HG03442 (cell line): Measurements from ENCODE around the gene PYGO1.
"Not testable (repeated sequence)": the region's sequence is repeated elsewhere in the genome, so short reads cannot be mapped to it uniquely, and the experiment has no call there.

Experiments
- ATAC-seq: cut with Tn5 transposase; IDR thresholded peaks from one replicate; pipeline ENCODE4 v1.9.1; 2021; ENCODE audit warnings: mild to moderate bottlenecking, moderate library complexity; ENCODE audit not compliant: unreplicated experiment

PYGO1 gene

GRCh38 chr15:55588070-55588814 lies at the start of gene PYGO1:
Gene PYGO1 (minus strand): TSS chr15:55588345. CDS start chr15:55587883, 462 bp downstream.
- ATAC-seq, result peak; percentile 68

GRCh38 chr15:55637086-55637485 lies 48.9 kb upstream of the PYGO1 start:
- no peak for ATAC-seq

DNA sequence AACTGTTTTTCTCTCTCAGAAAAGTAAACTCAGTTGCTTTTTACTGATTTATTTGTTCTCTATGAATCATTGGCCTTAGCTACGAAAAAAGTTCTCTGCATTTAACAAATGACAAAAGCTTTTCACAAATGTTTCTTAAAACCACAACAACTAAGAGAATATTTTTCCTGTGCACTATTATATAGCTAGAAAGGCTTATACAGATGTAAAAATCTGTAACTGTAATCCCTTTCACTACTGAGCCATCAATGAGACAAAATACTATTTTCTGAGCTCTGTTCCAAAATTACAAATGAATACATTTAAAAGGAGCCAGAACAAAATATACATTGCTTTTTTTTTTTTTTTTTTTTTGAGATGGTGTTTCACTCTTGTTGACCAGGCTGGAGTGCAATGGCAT lies 45.6 kb upstream of the PYGO1 start:
- no peak for ATAC-seq

GRCh38 chr15:55632434-55632833 lies 44.3 kb upstream of the PYGO1 start:
- ATAC-seq, result no peak

- no peak for ATAC-seq
These were observed 42.7 kb upstream of the PYGO1 start for GRCh38 chr15:55630858-55631257.

DNA sequence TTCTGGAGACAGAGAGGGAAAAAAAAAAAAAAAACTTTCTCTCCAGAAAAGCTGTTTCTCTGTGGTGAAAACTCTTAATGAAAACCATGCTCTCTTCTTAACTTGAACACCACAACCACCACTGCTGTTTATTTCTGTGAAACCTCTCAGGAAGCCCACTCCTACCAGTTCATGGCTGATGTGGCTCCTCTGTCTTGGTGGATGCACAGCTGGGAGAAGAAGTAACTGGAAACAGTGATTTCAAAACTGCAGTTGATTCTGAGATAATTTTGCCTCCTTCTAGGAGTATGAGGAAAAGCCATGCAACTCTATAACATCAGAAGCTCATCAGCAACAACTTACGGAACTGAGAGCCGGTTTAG lies 40.2 kb upstream of the PYGO1 start:
- ATAC-seq, result no peak

DNA sequence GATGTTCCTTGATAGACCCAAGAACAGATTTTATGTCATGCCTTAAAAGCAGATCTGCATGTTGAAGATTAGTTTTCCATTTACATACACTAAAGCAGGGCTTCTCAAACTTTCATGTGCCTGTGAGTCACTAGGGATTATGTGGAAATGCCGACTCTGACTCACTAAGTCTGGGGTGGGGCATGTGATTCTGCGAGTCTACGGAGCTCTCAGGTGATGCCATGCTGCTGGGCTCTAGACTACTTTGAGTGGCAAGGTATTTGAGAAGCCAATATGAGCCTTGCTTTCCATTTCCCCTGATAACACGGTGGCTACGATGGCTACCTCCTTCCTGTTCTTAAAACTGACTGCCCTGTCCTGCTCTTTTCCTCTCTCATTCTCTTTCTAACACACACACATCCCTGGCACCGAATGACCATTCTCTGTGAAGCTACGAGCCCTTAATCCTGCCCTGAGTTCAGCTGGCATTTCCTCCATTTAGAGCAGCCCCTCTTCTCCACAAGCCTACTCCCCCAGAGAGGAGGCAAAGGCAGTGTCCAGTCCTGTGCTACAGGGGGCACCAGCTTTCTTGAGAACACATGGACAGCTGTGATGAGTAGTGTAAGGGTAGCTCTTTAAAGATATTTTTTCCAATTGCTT lies 39.7 kb upstream of the PYGO1 start:
- no peak for ATAC-seq

DNA sequence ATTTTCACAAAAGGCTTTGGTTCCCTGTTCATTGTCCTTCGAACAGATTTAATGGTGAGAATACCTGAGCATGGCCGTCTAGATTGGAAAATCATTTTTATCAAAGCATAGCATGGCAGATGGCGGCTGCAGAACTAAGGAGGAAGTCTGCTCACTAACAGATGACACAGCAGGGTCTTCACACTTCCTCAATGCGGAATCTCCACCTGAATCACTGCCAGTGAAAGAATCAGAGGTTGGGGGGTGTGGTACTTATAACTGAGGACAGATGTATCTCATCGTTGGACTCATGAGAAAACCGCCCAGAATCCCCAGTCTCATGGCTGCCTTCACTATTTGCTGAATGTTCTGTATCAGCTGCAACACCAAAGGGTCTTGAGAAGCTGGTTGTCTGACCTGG lies 31.6 kb upstream of the PYGO1 start:
- ATAC-seq, result no peak

DNA sequence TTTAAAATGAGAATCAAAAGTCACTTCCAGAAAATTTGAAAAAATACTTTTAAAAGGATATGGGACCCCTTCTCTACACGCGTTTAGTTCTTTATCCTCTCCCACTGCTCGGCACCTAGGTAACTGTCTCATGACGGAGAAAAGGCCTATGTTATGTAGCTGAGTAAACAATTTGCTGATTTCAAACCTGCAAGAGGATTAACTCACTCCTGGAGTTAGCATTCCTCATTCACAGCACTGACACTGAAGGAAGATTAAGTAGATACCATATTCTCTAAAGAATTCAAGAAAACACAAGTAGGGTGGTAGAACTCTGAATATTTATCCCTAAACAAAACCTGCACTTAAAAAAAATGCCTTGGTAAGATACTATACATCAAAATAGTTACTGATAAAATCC lies 30.2 kb upstream of the PYGO1 start:
- ATAC-seq, result no peak

DNA sequence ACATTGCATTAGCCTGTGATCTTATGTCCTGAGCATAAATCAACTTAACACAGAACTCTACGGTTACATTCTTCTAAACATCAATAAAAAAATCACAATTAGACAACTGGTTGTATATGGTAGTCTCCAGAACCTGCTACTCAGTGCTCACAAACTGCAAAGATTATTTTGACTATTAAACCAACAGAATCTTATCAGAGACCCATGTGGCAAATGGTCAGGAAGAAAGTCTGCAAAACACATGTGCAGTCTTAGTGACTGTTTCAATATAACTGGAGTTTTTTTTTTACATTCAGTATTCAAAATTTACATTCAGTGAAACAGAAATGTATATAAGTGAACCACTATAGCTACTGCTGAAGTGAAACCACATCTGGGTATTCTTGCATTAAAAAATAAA lies 27.3 kb upstream of the PYGO1 start:
- no peak for ATAC-seq

DNA sequence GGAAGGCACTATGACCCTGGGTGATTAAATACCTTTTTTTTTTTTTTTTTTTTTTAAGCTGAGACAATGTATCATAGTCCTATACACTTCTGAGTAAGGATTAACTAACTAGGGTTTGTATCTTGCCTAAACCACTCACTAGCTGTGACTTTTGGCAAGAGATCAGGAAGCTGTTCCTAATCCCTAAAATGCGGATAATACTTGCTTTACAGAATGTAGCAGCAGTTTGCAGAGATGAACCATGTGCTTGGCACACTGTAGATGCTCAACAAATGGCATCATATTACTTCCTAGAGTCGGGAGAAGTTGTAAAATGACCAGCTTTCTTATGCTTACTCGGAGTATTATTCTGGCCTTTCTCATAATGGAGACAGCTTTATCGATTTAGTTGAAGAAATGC lies 25.6 kb upstream of the PYGO1 start:
- no peak for ATAC-seq

GRCh38 chr15:55606214-55606613 lies 18.1 kb upstream of the PYGO1 start:
- no peak for ATAC-seq

DNA sequence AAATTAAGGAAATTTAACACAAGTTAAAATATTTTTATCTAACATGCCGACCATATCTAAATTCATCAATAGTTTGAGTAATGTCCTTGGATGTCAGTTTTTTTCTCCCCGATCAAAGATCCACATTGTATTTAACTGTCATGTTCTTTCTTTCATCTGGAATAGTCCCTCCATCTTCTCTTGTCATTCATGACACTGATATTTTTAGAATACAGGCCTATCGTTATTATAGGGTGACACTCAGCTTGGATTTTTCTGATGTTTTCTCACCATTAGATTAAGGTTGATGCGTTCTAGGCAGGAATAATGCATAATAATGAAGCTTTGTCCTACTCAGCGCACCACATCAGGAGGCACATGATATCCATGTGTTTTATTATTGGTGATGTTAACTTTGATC lies 13.2 kb upstream of the PYGO1 start:
- no peak for ATAC-seq

DNA sequence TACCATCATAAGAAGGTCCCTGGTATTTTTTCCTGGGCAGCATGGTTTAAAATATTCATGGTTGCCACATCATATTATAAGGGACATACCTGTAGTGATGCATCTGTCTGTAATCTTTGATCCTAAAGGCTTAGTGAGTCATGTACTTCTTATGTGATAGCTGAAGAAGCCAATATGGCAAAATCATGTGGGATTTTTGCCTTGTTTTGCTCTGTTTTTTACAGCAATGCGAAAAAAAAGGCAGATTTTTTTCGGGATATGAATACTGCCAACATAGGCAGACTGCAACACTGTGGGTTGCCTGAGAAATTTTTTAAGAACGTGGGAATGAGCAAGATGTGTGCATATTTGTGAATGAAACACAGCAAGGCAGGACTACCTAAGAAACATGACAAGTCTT lies 11.3 kb upstream of the PYGO1 start:
- ATAC-seq, result no peak

DNA sequence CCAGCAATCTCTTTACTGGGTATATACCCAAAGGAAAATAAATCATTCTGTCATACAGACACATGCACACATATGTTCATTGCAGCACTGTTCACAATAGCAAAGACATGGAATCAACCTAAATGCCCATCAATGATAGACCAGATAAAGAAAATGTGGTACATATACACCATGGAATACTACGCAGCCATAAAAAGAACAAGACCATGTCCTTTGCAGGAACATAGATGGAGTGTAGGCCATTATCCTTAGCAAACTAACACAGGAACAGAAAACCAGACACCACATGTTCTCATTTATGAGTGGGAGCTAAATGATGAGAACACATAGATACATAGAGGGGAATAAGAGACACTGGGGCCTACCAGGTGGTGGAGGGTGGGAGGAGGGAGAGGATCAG lies 4.9 kb upstream of the PYGO1 start:
- not testable (repeated sequence) for ATAC-seq

GRCh38 chr15:55590788-55591187 lies 2.6 kb upstream of the PYGO1 start:
- ATAC-seq, result no peak

- no peak for ATAC-seq
These were observed 1.1 kb upstream of the PYGO1 start for GRCh38 chr15:55589287-55589686.

GRCh38 chr15:55588815-55589115 lies 620 bp upstream of the PYGO1 start:
- no peak for ATAC-seq

DNA sequence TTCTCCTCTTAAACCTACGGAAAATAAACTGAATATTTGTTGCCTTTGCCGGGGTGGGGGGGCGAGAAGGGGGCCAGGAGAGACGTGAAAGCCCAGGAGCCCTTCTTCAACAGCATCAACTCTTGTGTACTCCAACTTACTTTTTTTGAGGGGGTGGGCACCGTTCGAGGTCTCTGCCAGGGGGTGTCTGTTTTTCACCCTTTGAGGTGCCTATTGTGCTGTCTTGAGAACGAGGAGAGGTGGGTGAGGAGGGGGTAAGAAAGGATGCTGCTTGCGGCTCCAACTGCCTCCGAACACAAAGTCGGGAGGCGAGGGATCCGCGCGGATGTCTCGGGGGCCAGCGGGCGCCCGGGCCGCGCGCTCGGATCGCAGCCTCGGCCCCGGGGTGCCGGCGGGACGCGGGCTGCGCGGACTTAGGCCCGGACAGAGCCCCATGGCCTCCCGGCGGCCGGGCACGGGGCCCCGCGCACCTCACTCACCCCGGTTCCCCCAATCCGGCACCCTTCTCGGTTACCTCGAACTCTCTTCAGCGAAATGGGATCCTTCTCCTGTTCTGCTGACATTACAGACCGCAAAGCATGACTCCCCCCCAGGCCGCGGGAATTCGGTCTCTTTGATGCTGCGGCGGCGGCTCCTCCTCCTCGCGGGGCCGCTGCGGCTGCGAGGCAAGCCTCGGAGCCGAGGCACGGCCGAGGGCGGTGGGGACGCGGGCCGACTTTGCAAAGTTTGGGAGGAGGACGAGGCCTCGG lies 650 bp downstream of the PYGO1 start:
- peak; percentile 37 for ATAC-seq

GRCh38 chr15:55586808-55587207 lies 1.3 kb downstream of the PYGO1 start:
- ATAC-seq, result no peak

DNA sequence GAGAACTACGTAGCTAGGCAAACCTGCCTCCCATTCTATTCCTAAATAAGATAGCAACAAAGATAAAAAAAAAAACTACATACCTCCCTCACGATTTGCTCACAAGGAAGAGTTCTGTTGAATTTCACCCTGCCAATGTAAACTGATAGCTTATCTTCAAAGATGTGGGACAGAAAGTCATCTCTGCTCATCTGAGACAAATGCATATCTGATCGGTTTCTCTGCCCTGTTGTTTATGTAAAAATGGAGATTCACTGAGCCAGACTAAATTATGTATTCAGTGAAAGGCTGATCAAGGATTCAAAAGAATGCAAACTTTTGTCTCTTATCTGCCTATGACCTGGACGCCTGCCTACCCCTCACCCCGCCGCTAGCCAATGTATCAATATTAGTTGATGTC lies 11.2 kb downstream of the PYGO1 start:
- no peak for ATAC-seq

GRCh38 chr15:55574096-55574495 lies 14.0 kb downstream of the PYGO1 start:
- no peak for ATAC-seq
